MCF 10A (cell line): ENCODE measurements around the gene SNX11. TPM values are rescaled to one million over a fixed set of nuclear protein-coding genes. Genes with fewer than 3 reads are reported as not detected.

Source experiments
- BruUV-seq: library from RNA; stranded (reverse); fragments of 400-500 nt; replicated peaks from 2 replicates; lab custom pipeline; 2021; lab: Mats Ljungman, UMichigan
- CTCF ChIA-PET: fragments of 300-600 bp; sonication (Branson Sonifier 250); formaldehyde crosslinking; extraction: SDS; loops from one replicate; lab custom pipeline; 2021; ENCODE audit warnings: antibody characterized with exemption, inconsistent platforms; lab: Yijun Ruan, JAX
- POLR2A ChIA-PET: fragments of 300-600, 350-650 bp; sonication (Branson Sonifier 250); formaldehyde crosslinking; extraction: SDS; loops from one replicate; lab custom pipeline; 2020; ENCODE audit warnings: antibody characterized with exemption, inconsistent platforms; lab: Yijun Ruan, JAX
- DNase-seq: peaks from one replicate; pipeline ENCODE4 v3.0.0-alpha.2; 2018; ENCODE audit not compliant: unreplicated experiment
- H3K27ac Mint-ChIP-seq: one replicate; pipeline ENCODE4 v1.8.0; 2022; ENCODE audit warnings: mild to moderate bottlenecking, low read depth, mixed read lengths; ENCODE audit not compliant: unreplicated experiment
- H3K27me3 Mint-ChIP-seq: one replicate; pipeline ENCODE4 v1.8.0; 2022; ENCODE audit warnings: mixed read lengths; ENCODE audit not compliant: insufficient read depth, unreplicated experiment
- H3K36me3 Mint-ChIP-seq: one replicate; pipeline ENCODE4 v1.8.0; 2022; ENCODE audit warnings: mild to moderate bottlenecking, moderate library complexity, mixed read lengths; ENCODE audit not compliant: insufficient read depth, unreplicated experiment
- H3K4me1 Mint-ChIP-seq: one replicate; pipeline ENCODE4 v1.8.0; 2022; ENCODE audit warnings: mixed read lengths; ENCODE audit not compliant: insufficient read depth, unreplicated experiment
- H3K4me3 Mint-ChIP-seq: one replicate; pipeline ENCODE4 v1.8.0; 2022; ENCODE audit warnings: mild to moderate bottlenecking, moderate library complexity, mixed read lengths; ENCODE audit not compliant: unreplicated experiment
- H3K9me3 Mint-ChIP-seq: one replicate; pipeline ENCODE4 v1.8.0; 2022; ENCODE audit warnings: mixed read lengths; ENCODE audit not compliant: unreplicated experiment
- CTCF ChIP-seq: fragments of 200-600 bp; IDR thresholded peaks from one replicate; pipeline ENCODE4 v1.8.0; 2022; ENCODE audit warnings: antibody characterized with exemption, mild to moderate bottlenecking; ENCODE audit not compliant: unreplicated experiment
- intact Hi-C: fragments of 100-400 bp; cut with micrococcal nuclease; formaldehyde crosslinking; loops from 2 replicates; pipeline ENCODE4 v1.14.1; 2022
- total RNA-seq: library from RNA; stranded (reverse); gene quantifications from 2 replicates; pipeline ENCODE4 v1.2.3, GENCODE V29; 2022

SNX11 gene
- total RNA-seq, 1 experiment from 2014 or later: 24.2 TPM

GRCh38 chr17:48155889-48156611, 48.5 kb downstream of the SNX11 start:
- CTCF ChIA-PET: interaction anchor here (0.7 to 1.1 kb wide), 3 partner anchors 36 to 462 kb away, joined by 3 read pairs; no protein-coding TSS in a partner anchor
- no TSS peak for BruUV-seq
- Mint-ChIP-seq H3K36me3 (no peaks in the 10 kb centered on the region), H3K4me1 (no peaks in the 10 kb centered on the region), H3K27me3 (peaks cover 31% of the 10 kb centered on the region), H3K9me3 (no peaks in the 10 kb centered on the region), H3K27ac (no peak overlapping the region), H3K4me3 (no peak overlapping the region)
- no peak for DNase-seq
- no peak for TF ChIP-seq CTCF
- POLR2A ChIA-PET: interaction anchor here (1.4 kb wide), 1 partner anchor 10 kb away, joined by 3 read pairs; no protein-coding TSS in a partner anchor
- intact Hi-C loops: no loop called here

DNA sequence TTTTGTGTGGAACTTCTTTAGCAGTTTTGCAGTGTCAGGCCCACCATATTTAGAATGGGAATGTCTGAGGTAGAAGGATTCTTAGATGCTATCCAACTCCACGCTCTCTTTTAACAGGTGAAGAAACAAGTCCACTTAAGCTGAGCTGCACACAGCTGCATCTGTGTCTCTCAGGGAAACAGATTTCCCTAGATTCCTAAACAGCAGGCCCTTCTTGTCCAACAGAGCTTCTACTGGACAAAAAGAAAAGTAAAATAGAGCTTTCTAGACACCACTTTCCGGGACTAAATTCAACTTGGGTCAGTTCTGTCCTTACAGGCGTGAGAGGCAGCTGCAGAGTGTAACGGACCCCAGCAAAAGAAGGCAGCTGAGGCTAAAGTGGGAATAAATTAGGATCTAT, 51.7 kb downstream of the SNX11 start:
- BruUV-seq: no TSS peak
- Mint-ChIP-seq H3K27ac (no peak overlapping the region), H3K9me3 (no peaks in the 10 kb centered on the region), H3K36me3 (no peaks in the 10 kb centered on the region), H3K4me1 (no peaks in the 10 kb centered on the region), H3K27me3 (peaks cover 6% of the 10 kb centered on the region), H3K4me3 (no peak overlapping the region)
- POLR2A ChIA-PET: interaction anchor here (0.6 to 1.2 kb wide), 5 partner anchors 22 to 402 kb away, joined by 3 to 5 read pairs (median 4); partner anchors contain the start of gene SNX11
- intact Hi-C loops: no loop called here
- DNase-seq: no peak
- CTCF ChIA-PET: interaction anchor here (0.6 to 1.1 kb wide), 7 partner anchors 21 to 459 kb away, joined by 3 to 5 read pairs (median 3); no protein-coding TSS in a partner anchor
- no peak for TF ChIP-seq CTCF

GRCh38 chr17:48160177-48161081, 52.9 kb downstream of the SNX11 start:
- peaks cover 18% of the 10 kb centered on the region for H3K27me3 Mint-ChIP-seq
- intact Hi-C loops: no loop called here
- no peaks in the 10 kb centered on the region for H3K9me3 Mint-ChIP-seq
- no peak overlapping the region for H3K27ac Mint-ChIP-seq
- TF ChIP-seq CTCF: no peak
- no peak for DNase-seq
- H3K36me3 Mint-ChIP-seq: no peaks in the 10 kb centered on the region
- no peak overlapping the region for H3K4me3 Mint-ChIP-seq
- no TSS peak for BruUV-seq
- ChIA-PET POLR2A (interaction anchor here (1.0 to 1.2 kb wide), 2 partner anchors 33 to 79 kb away, joined by 3 read pairs; no protein-coding TSS in a partner anchor), CTCF (interaction anchor here (0.6 to 1.1 kb wide), 2 partner anchors 23 to 31 kb away, joined by 3 to 5 read pairs; no protein-coding TSS in a partner anchor)
- H3K4me1 Mint-ChIP-seq: no peaks in the 10 kb centered on the region
